ENCODE data around the gene ZFYVE28. TPM values are rescaled to one million over a fixed set of nuclear protein-coding genes. Genes with fewer than 3 reads are reported as not detected.

ZFYVE28 gene
- total RNA-seq, 1 experiment from 2014 or later: 19.2 TPM

- POLR2A ChIA-PET: no interaction called here
Measured at GRCh38 chr4:2341261-2341841, 77.1 kb downstream of the ZFYVE28 start.

More at GRCh38 chr4:2341261-2341841, 77.1 kb downstream of the ZFYVE28 start:
- H3K4me1 ChIP-seq (ENCODE audit: control insufficient read depth in 1 of 2, insufficient read depth in 2 of 2, low read length in 2 of 2): no peaks in the 10 kb centered on the region
- H3K4me2 ChIP-seq (ENCODE audit: low read length): no peak overlapping the region
- intact Hi-C loops (cut with micrococcal nuclease): no loop called here
- no peak overlapping the region for H2AFZ ChIP-seq (ENCODE audit: low read depth, low read length, poor library complexity, severe bottlenecking)
- H3K27ac ChIP-seq (ENCODE audit: low read depth, low read length): no peak overlapping the region
- ChIA-PET CTCF (no interaction called here), RAD21 (ENCODE audit: low non-redundant PET in 1 of 2, low total read pairs in 2 of 2, uncharacterized antibody in 2 of 2, unreplicated experiment in 2 of 2) (no interaction called here)
- no TSS peak for BruUV-seq (replicated peaks)
- no peaks in the 10 kb centered on the region for H3K36me3 ChIP-seq (ENCODE audit: control insufficient read depth in 1 of 2, insufficient read depth in 2 of 2, low read length in 2 of 2)
- H4K20me1 ChIP-seq (ENCODE audit: insufficient read depth): no peaks in the 10 kb centered on the region
- H3K79me2 ChIP-seq (ENCODE audit: insufficient read depth, low read length): no peaks in the 10 kb centered on the region
- no peak overlapping the region for H3K9ac ChIP-seq (ENCODE audit: low read length)
- no peaks in the 10 kb centered on the region for H3K9me3 ChIP-seq (ENCODE audit: control insufficient read depth in 1 of 2, insufficient read depth in 1 of 2, low read depth in 1 of 2, low read length in 2 of 2)
- no peaks in the 10 kb centered on the region for H3K9me2 ChIP-seq (ENCODE audit: insufficient read depth)
- TF ChIP-seq ELF1 (IDR thresholded peaks at IDR 0.05; ENCODE audit: borderline replicate concordance, low read depth) (no peak), POLR2AphosphoS5 (IDR thresholded peaks at IDR 0.05; ENCODE audit: low read depth, low read length) (no peak), SP1 (IDR thresholded peaks at IDR 0.05; ENCODE audit: low read depth) (no peak), EZH2 (IDR thresholded peaks at IDR 0.05) (no peak), YY1 (IDR thresholded peaks at IDR 0.05; ENCODE audit: extremely low read depth, insufficient replicate concordance, low read depth, low read length) (no peak), EZH2phosphoT487 (IDR thresholded peaks at IDR 0.05; ENCODE audit: borderline replicate concordance) (no peak), REST (IDR thresholded peaks at IDR 0.05; ENCODE audit: low read depth) (no peak), CBX3 (IDR thresholded peaks at IDR 0.05; ENCODE audit: low read depth) (no peak), FOSL1 (IDR thresholded peaks at IDR 0.05; ENCODE audit: low read depth) (no peak), ZBTB33 (IDR thresholded peaks at IDR 0.05; ENCODE audit: extremely low read depth, insufficient replicate concordance, low read length) (no peak), POLR2A (IDR thresholded peaks at IDR 0.05; ENCODE audit: borderline replicate concordance, extremely low read depth, insufficient read depth, insufficient read length) (no peak), JUND (IDR thresholded peaks at IDR 0.05) (no peak), EGR1 (IDR thresholded peaks at IDR 0.05; ENCODE audit: low read depth) (no peak), MAX (IDR thresholded peaks at IDR 0.05) (no peak)
- TF ChIP-seq, protein P1, sequence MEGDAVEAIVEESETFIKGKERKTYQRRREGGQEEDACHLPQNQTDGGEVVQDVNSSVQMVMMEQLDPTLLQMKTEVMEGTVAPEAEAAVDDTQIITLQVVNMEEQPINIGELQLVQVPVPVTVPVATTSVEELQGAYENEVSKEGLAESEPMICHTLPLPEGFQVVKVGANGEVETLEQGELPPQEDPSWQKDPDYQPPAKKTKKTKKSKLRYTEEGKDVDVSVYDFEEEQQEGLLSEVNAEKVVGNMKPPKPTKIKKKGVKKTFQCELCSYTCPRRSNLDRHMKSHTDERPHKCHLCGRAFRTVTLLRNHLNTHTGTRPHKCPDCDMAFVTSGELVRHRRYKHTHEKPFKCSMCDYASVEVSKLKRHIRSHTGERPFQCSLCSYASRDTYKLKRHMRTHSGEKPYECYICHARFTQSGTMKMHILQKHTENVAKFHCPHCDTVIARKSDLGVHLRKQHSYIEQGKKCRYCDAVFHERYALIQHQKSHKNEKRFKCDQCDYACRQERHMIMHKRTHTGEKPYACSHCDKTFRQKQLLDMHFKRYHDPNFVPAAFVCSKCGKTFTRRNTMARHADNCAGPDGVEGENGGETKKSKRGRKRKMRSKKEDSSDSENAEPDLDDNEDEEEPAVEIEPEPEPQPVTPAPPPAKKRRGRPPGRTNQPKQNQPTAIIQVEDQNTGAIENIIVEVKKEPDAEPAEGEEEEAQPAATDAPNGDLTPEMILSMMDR (IDR thresholded peaks at IDR 0.05 in 2 of 3, conservative IDR thresholded peaks at IDR 0.05 in 1 of 3; ENCODE audit: borderline replicate concordance in 1 of 3, insufficient read depth in 1 of 3, low read depth in 2 of 3, low read length in 2 of 3): no peak
- TF ChIP-seq, protein P2, sequence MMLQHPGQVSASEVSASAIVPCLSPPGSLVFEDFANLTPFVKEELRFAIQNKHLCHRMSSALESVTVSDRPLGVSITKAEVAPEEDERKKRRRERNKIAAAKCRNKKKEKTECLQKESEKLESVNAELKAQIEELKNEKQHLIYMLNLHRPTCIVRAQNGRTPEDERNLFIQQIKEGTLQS (IDR thresholded peaks at IDR 0.05): no peak
- no peaks in the 10 kb centered on the region for H3K27me3 ChIP-seq (ENCODE audit: insufficient read depth, low read length)
- ATAC-seq (no peak), DNase-seq (ENCODE audit: low read depth, low spot score) (no peak)
- no peak overlapping the region for H3K4me3 ChIP-seq (replicated peaks in 1 of 2; ENCODE audit: low read depth in 1 of 2, low read length in 2 of 2)

Measured in HCT116 (cell line).